Measurements from ENCODE around the gene PPM1G.
A peak's percentile ranks its signal among the peaks of the same experiment; 100 is the strongest.

The PPM1G gene

GRCh38 chr2:27442920-27443282, 33.5 kb upstream of the PPM1G start:
- no peak for TF ChIP-seq CTCF (IDR thresholded peaks at IDR 0.05; ENCODE audit: control insufficient read depth, extremely low read depth, insufficient read depth)
- no peak for DNase-seq (ENCODE audit: low read depth)
- H3K4me3 ChIP-seq (ENCODE audit: low read depth, low read length): peak overlapping the region; percentile 79

- TF ChIP-seq CTCF (IDR thresholded peaks at IDR 0.05; ENCODE audit: control insufficient read depth, extremely low read depth, insufficient read depth): peak; percentile 55
- DNase-seq (ENCODE audit: low read depth): no peak
- H3K4me3 ChIP-seq (ENCODE audit: low read depth, low read length): peak within 1 kb of the TSS; percentile 79
Measured at GRCh38 chr2:27441958-27442919, 32.8 kb upstream of the PPM1G start, which contains the start of gene KRTCAP3. TSS of gene KRTCAP3 (plus strand) at chr2:27442381. CDS start at chr2:27442413, 32 bp downstream.

DNA sequence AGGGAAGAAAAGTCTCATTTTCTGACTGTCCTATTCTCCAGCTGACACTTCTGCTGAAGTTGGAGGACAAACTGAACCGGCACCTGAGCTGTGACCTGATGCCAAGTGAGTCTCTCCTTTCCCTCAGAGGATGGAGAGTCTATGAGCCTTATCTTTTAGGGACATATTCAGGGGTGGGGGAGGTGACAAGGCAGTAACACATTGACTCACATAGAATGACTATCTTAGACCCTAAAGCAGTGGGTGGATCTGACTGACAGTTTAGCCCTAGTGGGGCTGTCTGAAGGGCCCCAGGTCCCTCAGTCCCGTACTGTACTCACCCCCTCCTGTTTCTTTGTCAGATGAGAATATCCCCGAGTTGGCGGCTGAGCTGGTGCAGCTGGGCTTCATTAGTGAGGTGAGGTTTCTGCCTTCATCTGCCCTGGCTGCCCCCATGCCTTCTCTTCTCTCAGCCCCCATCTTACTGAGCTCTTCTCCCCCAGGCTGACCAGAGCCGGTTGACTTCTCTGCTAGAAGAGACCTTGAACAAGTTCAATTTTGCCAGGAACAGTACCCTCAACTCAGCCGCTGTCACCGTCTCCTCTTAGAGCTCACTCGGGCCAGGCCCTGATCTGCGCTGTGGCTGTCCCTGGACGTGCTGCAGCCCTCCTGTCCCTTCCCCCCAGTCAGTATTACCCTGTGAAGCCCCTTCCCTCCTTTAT, 32.0 kb upstream of the PPM1G start:
- no peak for DNase-seq (ENCODE audit: low read depth)
- no peak overlapping the region for H3K4me3 ChIP-seq (ENCODE audit: low read depth, low read length)
- TF ChIP-seq CTCF (IDR thresholded peaks at IDR 0.05; ENCODE audit: control insufficient read depth, extremely low read depth, insufficient read depth): no peak

DNA sequence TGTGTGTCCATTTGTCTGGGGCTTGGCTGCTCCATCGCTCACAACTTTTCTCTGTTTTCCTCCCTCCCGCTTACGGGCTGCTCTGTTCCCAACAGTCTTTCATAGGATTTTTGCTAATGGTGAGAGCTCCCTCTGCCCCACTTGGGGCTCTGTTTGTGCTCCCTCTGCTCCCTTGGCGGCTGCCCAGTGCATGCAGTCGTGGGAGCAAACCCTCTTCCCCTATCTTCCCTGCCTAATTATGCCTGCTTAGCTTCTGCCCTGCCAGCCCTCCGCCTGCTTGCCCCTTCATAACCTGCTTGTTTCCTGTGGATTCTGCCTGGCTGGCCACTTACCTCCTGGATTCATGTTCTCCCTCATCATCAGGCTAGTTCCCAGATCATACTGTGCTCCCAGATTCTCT, 26.2 kb upstream of the PPM1G start:
- no peak for DNase-seq (ENCODE audit: low read depth)
- TF ChIP-seq CTCF (IDR thresholded peaks at IDR 0.05; ENCODE audit: control insufficient read depth, extremely low read depth, insufficient read depth): no peak
- no peak overlapping the region for H3K4me3 ChIP-seq (ENCODE audit: low read depth, low read length)

GRCh38 chr2:27431395-27431794, 22.0 kb upstream of the PPM1G start:
- DNase-seq (ENCODE audit: low read depth): no peak
- TF ChIP-seq CTCF (IDR thresholded peaks at IDR 0.05; ENCODE audit: control insufficient read depth, extremely low read depth, insufficient read depth): no peak
- H3K4me3 ChIP-seq (ENCODE audit: low read depth, low read length): no peak overlapping the region

DNA sequence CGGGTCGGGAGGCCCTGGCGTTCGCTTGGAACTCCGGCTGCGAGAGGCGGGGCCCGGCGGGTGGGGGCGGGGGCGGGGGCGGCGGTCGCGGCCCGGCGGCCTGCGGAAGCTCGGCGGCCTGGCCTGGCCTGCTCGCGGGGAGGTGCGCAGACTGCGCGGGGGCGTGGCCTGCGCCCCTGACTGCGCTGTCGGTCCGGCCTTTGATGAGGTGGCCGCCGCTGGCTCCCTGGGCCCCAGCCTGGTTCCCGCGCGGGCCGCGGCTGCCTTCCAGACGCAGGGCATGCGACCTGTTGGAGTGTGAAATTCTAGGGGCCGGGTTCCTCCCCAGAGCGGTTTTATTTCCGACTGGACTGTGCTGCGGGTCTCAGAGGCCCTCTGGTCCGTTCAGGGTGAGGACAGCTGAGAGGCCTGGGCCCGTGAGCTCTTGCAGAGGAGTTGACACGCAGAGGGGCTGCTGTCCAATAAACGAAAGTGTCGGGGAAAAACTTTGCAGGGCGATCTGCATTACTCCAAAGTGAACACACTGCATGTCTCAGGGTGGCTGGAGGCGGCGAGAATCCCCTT, 19.7 kb upstream of the PPM1G start:
- TF ChIP-seq CTCF (IDR thresholded peaks at IDR 0.05; ENCODE audit: control insufficient read depth, extremely low read depth, insufficient read depth): no peak
- DNase-seq (ENCODE audit: low read depth): no peak
- H3K4me3 ChIP-seq (ENCODE audit: low read depth, low read length): peak overlapping the region; percentile 85
